ENCODE data around the gene BSND.

The BSND gene

GRCh38 chr1:55049914-55050278 lies 51.2 kb downstream of the BSND start:
- no peak for DNase-seq

- DNase-seq, result no peak
Observed at GRCh38 chr1:55050283-55050682, 51.5 kb downstream of the BSND start.

GRCh38 chr1:55051169-55051568 lies 52.4 kb downstream of the BSND start:
- no peak for DNase-seq

- no peak for DNase-seq
Observed at GRCh38 chr1:55051621-55052020, 52.9 kb downstream of the BSND start.

GRCh38 chr1:55052221-55053142 lies 53.7 kb downstream of the BSND start:
- no peak for DNase-seq

GRCh38 chr1:55053265-55053954 lies 54.7 kb downstream of the BSND start:
- DNase-seq, result no peak

GRCh38 chr1:55054396-55054795 lies 55.7 kb downstream of the BSND start:
- no peak for DNase-seq

GRCh38 chr1:55055084-55055882 lies 56.5 kb downstream of the BSND start:
- DNase-seq, result no peak

GRCh38 chr1:55055951-55056631 lies 57.4 kb downstream of the BSND start:
- DNase-seq, result no peak

GRCh38 chr1:55056632-55056992 lies 57.9 kb downstream of the BSND start:
- DNase-seq, result no peak

GRCh38 chr1:55057270-55057955 lies 58.7 kb downstream of the BSND start:
- DNase-seq, result no peak

- DNase-seq, result no peak
Observed at GRCh38 chr1:55057956-55058298, 59.2 kb downstream of the BSND start.

GRCh38 chr1:55059302-55060132 lies 60.8 kb downstream of the BSND start:
- DNase-seq, result no peak

GRCh38 chr1:55060133-55060999 lies 61.6 kb downstream of the BSND start:
- DNase-seq, result no peak

- no peak for DNase-seq
Observed at GRCh38 chr1:55061000-55061705, 62.4 kb downstream of the BSND start.

All from central memory CD4-positive, alpha-beta T cell (primary cell).